ENCODE data around the gene DGAT2. TPM values are rescaled to one million over a fixed set of nuclear protein-coding genes. Genes with fewer than 3 reads are reported as not detected.

DGAT2 gene
- total RNA-seq, 2 experiments from 2014 or later = 2.5 to 3.1 TPM

DNA sequence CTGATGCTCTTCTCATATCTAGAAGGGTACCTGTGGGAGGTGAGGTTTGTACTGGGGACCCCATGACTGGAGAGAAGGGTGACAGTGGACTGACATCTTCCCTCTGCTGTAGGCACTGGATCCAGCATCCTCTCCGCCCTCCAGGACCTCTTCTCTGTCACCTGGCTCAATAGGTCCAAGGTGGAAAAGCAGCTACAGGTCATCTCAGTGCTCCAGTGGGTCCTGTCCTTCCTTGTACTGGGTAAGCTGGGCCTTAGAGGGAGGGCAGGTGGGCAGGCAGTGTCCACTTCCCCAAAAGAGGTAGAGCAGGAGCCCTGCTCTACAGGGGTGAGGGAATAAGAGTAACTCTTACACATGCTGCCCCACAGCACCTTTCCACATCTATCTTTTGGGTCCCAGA, 15.9 kb downstream of the DGAT2 start:
- H3K27ac Mint-ChIP-seq = no peak overlapping the region
- H3K27me3 Mint-ChIP-seq = no peaks in the 10 kb centered on the region
- no peaks in the 10 kb centered on the region for H3K36me3 Mint-ChIP-seq
- H3K4me3 Mint-ChIP-seq = no peak overlapping the region
- intact Hi-C loops (cut with micrococcal nuclease) = no loop called here
- no peak for DNase-seq
- ChIA-PET CTCF (interaction anchor here (1.2 kb wide), 1 partner anchor 18 kb away, joined by 3 read pairs; no protein-coding TSS in a partner anchor), POLR2A (no interaction called here)
- H3K9me3 Mint-ChIP-seq = no peaks in the 10 kb centered on the region
- no peaks in the 10 kb centered on the region for H3K4me1 Mint-ChIP-seq (ENCODE audit: low read depth)

DNA sequence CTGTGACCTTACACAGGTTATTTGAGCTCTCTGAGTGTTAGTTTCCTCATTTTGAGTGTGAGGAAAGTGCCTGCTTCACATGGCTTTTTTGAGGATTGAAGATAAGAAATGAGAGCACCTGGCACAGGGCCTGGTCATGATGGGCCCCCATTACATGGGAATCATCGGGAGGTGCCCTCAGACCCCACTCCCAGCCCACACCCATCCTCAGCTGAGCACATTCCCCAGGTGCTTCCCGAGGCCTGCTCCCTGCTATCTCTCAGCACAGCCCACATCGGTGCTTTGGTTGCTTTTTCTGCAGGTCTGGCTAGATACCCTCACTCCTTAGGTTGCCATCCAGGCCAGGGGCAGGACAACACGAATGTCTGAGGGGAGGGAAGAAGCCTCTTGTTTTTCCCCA, 16.6 kb downstream of the DGAT2 start:
- Mint-ChIP-seq H3K4me1 (ENCODE audit: low read depth) (no peaks in the 10 kb centered on the region), H3K4me3 (no peak overlapping the region), H3K27me3 (no peaks in the 10 kb centered on the region), H3K9me3 (no peaks in the 10 kb centered on the region), H3K27ac (no peak overlapping the region), H3K36me3 (no peaks in the 10 kb centered on the region)
- no peak for DNase-seq
- ChIA-PET CTCF (no interaction called here), POLR2A (no interaction called here)
- intact Hi-C loops (cut with micrococcal nuclease) = no loop called here

DNA sequence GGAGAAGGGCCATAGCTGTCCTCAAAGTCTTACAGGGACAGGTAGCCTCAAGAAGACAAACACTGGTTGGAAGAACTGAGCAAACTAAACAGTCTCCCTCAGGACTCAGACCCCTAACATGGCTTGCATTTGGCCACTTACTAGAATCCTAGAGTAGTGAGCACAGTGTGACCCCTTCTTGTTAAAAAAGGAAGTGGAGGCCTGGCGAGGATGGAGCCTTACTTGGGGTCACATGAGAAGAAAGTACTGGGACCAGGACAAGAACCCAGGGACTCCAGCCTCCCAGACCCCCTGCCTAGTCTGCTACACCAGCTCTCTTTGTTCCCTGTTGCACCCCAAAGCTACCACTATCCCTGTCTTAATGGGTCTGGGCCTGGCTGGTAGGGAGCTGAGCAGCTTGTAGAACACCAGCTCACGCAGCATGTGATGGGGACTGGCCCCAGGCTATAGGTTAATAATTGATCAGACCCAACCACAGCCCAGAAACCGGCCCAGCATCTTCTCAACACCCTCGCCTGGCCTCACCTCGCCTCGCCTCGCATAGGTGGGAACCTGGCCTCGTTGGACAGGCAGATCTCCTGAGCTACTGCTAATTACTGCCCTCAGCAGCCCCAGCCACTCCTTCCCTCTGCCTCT, 17.6 kb downstream of the DGAT2 start:
- Mint-ChIP-seq H3K27ac (no peak overlapping the region), H3K27me3 (no peaks in the 10 kb centered on the region), H3K36me3 (no peaks in the 10 kb centered on the region), H3K4me1 (ENCODE audit: low read depth) (no peaks in the 10 kb centered on the region), H3K9me3 (no peaks in the 10 kb centered on the region), H3K4me3 (no peak overlapping the region)
- DNase-seq = no peak
- CTCF ChIA-PET = interaction anchor here (2.3 kb wide), 1 partner anchor 17 kb away, joined by 11 read pairs; no protein-coding TSS in a partner anchor
- intact Hi-C loops (cut with micrococcal nuclease) = no loop called here
- POLR2A ChIA-PET = no interaction called here

DNA sequence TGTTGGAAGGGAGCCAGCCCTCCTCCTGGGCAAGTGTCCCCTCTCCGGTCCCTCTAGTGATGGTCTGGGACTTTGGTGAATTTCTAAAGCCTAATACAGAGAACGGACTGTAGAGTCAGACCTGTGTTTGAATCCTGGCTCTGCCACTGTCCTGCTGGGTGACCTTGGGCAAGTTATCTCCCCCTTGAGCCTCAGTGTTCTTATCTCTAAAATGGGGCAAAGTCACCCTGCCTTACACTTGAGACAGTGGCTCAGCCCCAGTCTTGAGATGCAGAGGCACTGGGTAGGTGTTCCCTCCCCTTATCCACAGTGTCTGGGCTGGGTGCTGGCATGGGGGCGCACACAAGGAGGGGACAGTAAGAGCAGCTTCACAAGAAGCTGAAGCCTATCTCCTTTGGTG, 20.9 kb downstream of the DGAT2 start:
- Mint-ChIP-seq H3K27me3 (no peaks in the 10 kb centered on the region), H3K9me3 (no peaks in the 10 kb centered on the region), H3K4me3 (no peak overlapping the region), H3K4me1 (ENCODE audit: low read depth) (no peaks in the 10 kb centered on the region), H3K27ac (no peak overlapping the region), H3K36me3 (no peaks in the 10 kb centered on the region)
- DNase-seq = no peak
- ChIA-PET CTCF (no interaction called here), POLR2A (no interaction called here)
- intact Hi-C loops (cut with micrococcal nuclease) = no loop called here

GRCh38 chr11:75790986-75791385, 22.4 kb downstream of the DGAT2 start:
- no peak for DNase-seq
- ChIA-PET CTCF (interaction anchor here (0.7 to 0.9 kb wide), 2 partner anchors 12 to 361 kb away, joined by 3 read pairs; no protein-coding TSS in a partner anchor), POLR2A (no interaction called here)
- Mint-ChIP-seq H3K36me3 (no peaks in the 10 kb centered on the region), H3K27ac (no peak overlapping the region), H3K4me1 (ENCODE audit: low read depth) (no peaks in the 10 kb centered on the region), H3K4me3 (no peak overlapping the region), H3K27me3 (no peaks in the 10 kb centered on the region), H3K9me3 (no peaks in the 10 kb centered on the region)
- intact Hi-C loops (cut with micrococcal nuclease) = no loop called here

GRCh38 chr11:75792127-75792731, 23.7 kb downstream of the DGAT2 start:
- H3K4me1 Mint-ChIP-seq (ENCODE audit: low read depth) = no peaks in the 10 kb centered on the region
- no peak for DNase-seq
- no peaks in the 10 kb centered on the region for H3K36me3 Mint-ChIP-seq
- intact Hi-C loops (cut with micrococcal nuclease) = no loop called here
- POLR2A ChIA-PET = no interaction called here
- no peaks in the 10 kb centered on the region for H3K27me3 Mint-ChIP-seq
- H3K9me3 Mint-ChIP-seq = no peaks in the 10 kb centered on the region
- H3K4me3 Mint-ChIP-seq = no peak overlapping the region
- CTCF ChIA-PET = interaction anchor here (0.6 kb wide), 1 partner anchor 71 kb away, joined by 3 read pairs; no protein-coding TSS in a partner anchor
- no peak overlapping the region for H3K27ac Mint-ChIP-seq

GRCh38 chr11:75792997-75793800, 24.6 kb downstream of the DGAT2 start:
- POLR2A ChIA-PET = no interaction called here
- Mint-ChIP-seq H3K9me3 (no peaks in the 10 kb centered on the region), H3K4me1 (ENCODE audit: low read depth) (no peaks in the 10 kb centered on the region), H3K36me3 (no peaks in the 10 kb centered on the region), H3K27ac (no peak overlapping the region), H3K4me3 (no peak overlapping the region), H3K27me3 (no peaks in the 10 kb centered on the region)
- intact Hi-C loops (cut with micrococcal nuclease) = no loop called here
- DNase-seq = no peak
- CTCF ChIA-PET = interaction anchor here (0.5 to 2.0 kb wide), 3 partner anchors 10 to 87 kb away, joined by 3 to 8 read pairs (median 3); no protein-coding TSS in a partner anchor

GRCh38 chr11:75793966-75794365, 25.4 kb downstream of the DGAT2 start:
- DNase-seq = no peak
- CTCF ChIA-PET = interaction anchor here (0.5 to 2.0 kb wide), 4 partner anchors 9 to 88 kb away, joined by 3 to 8 read pairs (median 3); no protein-coding TSS in a partner anchor
- H3K36me3 Mint-ChIP-seq = no peaks in the 10 kb centered on the region
- intact Hi-C loops (cut with micrococcal nuclease) = no loop called here
- H3K4me3 Mint-ChIP-seq = no peak overlapping the region
- POLR2A ChIA-PET = no interaction called here
- H3K27ac Mint-ChIP-seq = no peak overlapping the region
- H3K4me1 Mint-ChIP-seq (ENCODE audit: low read depth) = no peaks in the 10 kb centered on the region
- H3K27me3 Mint-ChIP-seq = no peaks in the 10 kb centered on the region
- H3K9me3 Mint-ChIP-seq = no peaks in the 10 kb centered on the region

DNA sequence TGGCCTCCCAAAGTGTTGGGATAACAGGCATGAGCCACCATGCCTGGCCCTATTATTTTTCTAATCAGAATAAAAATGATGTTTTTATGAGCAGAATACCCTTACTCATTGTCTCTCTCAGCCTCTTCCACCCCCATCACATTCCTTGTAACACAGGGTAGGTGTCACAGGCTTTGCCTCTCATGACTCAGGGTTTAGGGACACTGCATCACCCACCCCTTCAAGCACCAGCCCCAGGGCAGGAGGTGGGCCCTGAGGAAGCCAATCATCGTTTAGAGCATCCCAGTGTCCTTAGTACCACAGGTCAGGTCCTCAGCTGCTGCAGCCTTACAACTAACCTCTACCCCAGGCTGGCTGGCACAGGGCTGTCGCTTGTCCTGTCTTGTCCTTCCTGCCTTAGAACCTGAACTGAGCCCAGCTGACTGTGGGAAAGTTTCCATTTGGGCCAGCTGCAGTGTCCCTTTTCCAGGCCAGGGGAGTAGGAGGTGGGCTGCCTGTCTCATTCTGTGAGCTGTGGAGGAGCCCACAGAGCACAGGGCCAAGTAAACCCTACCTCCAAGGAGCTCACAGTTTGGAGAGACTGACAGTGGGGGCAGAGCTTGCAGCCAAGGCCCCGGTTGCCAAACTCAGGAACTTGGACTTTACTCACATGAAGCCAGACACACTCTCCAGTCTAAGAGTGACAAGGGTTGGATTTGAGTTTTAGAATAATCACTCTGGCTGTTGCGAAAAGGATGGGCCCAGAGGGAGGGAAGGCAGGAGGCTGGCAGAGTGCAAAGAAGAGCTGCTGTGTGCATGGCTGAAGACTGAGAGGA, 26.9 kb downstream of the DGAT2 start:
- ChIA-PET CTCF (no interaction called here), POLR2A (no interaction called here)
- H3K4me1 Mint-ChIP-seq (ENCODE audit: low read depth) = no peaks in the 10 kb centered on the region
- H3K27ac Mint-ChIP-seq = no peak overlapping the region
- H3K36me3 Mint-ChIP-seq = no peaks in the 10 kb centered on the region
- no peak for DNase-seq
- intact Hi-C loops (cut with micrococcal nuclease) = no loop called here
- no peaks in the 10 kb centered on the region for H3K9me3 Mint-ChIP-seq
- H3K4me3 Mint-ChIP-seq = no peak overlapping the region
- no peaks in the 10 kb centered on the region for H3K27me3 Mint-ChIP-seq

- H3K9me3 Mint-ChIP-seq = no peaks in the 10 kb centered on the region
- no peak overlapping the region for H3K27ac Mint-ChIP-seq
- H3K27me3 Mint-ChIP-seq = no peaks in the 10 kb centered on the region
- H3K4me3 Mint-ChIP-seq = no peak overlapping the region
- POLR2A ChIA-PET = no interaction called here
- DNase-seq = no peak
- intact Hi-C loops (cut with micrococcal nuclease) = no loop called here
- H3K36me3 Mint-ChIP-seq = no peaks in the 10 kb centered on the region
- CTCF ChIA-PET = no interaction called here
- H3K4me1 Mint-ChIP-seq (ENCODE audit: low read depth) = peaks cover 1% of the 10 kb centered on the region
These were observed 27.5 kb downstream of the DGAT2 start for GRCh38 chr11:75796091-75796435.

DNA sequence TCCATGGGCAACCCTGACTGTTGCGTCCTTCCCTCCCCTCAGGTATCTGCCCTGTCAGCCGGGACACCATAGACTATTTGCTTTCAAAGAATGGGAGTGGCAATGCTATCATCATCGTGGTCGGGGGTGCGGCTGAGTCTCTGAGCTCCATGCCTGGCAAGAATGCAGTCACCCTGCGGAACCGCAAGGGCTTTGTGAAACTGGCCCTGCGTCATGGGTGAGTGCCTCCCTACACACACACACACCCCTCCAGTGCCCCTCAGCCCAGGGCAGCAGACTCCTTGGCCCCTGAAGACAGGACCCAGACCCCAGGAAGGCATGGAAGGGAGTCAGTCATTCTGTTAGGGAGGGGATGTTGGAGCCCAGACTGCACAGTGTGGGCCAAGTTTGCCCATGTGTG, 28.5 kb downstream of the DGAT2 start:
- CTCF ChIA-PET = no interaction called here
- H3K9me3 Mint-ChIP-seq = no peaks in the 10 kb centered on the region

GRCh38 chr11:75797792-75798191, 29.2 kb downstream of the DGAT2 start:
- intact Hi-C loops (cut with micrococcal nuclease) = no loop called here
- no peaks in the 10 kb centered on the region for H3K36me3 Mint-ChIP-seq
- H3K9me3 Mint-ChIP-seq = no peaks in the 10 kb centered on the region
- CTCF ChIA-PET = interaction anchor here (0.6 to 2.0 kb wide), 2 partner anchors 27 to 70 kb away, joined by 4 to 6 read pairs; no protein-coding TSS in a partner anchor
- H3K27me3 Mint-ChIP-seq = no peaks in the 10 kb centered on the region
- no peak overlapping the region for H3K27ac Mint-ChIP-seq
- H3K4me1 Mint-ChIP-seq (ENCODE audit: low read depth) = peaks cover 15% of the 10 kb centered on the region
- H3K4me3 Mint-ChIP-seq = no peak overlapping the region
- POLR2A ChIA-PET = no interaction called here
- DNase-seq = no peak

More for the DNA sequence above, 28.5 kb downstream of the DGAT2 start:
- Mint-ChIP-seq H3K27me3 (no peaks in the 10 kb centered on the region), H3K27ac (no peak overlapping the region), H3K4me1 (ENCODE audit: low read depth) (peaks cover 10% of the 10 kb centered on the region), H3K36me3 (no peaks in the 10 kb centered on the region), H3K4me3 (no peak overlapping the region)
- POLR2A ChIA-PET = no interaction called here
- intact Hi-C loops (cut with micrococcal nuclease) = no loop called here
- DNase-seq = no peak
